Adrenal gland (tissue), 12 donors: ENCODE data around the gene HELZ2. TPM values are rescaled to one million over a fixed set of nuclear protein-coding genes. Genes with fewer than 3 reads are reported as not detected.

ENCODE experiments used
- DNase-seq, 7 donors: peaks; one replicate each; pipeline ENCODE4 v3.0.0-alpha.2; 2019 to 2020
- H3K27ac ChIP-seq, 5 donors: fragments of 200-600 bp; sonication (generic) in 4 of 5; 1 replicate in 3 of 5; 2 replicates in 2 of 5; pipeline versions ENCODE4 v1.5.1 to v1.8.0; 2016 to 2020; ENCODE audit warnings: mild to moderate bottlenecking in 1 of 5
- H3K27me3 ChIP-seq: fragments of 200-600 bp; 2 replicates; pipeline ENCODE4 v1.8.0; 2021
- H3K36me3 ChIP-seq, 2 donors: fragments of 200-600 bp; replicated peaks in 1 of 2; 1 replicate in 1 of 2; 2 replicates in 1 of 2; pipeline versions ENCODE4 v1.5.1 to v1.8.0; 2018 to 2022
- H3K4me1 ChIP-seq, 2 donors: fragments of 200-600 bp; replicated peaks in 1 of 2; 1 replicate in 1 of 2; 2 replicates in 1 of 2; pipeline versions ENCODE4 v1.5.1 to v1.8.0; 2018 to 2021
- H3K4me3 ChIP-seq, 4 donors: fragments of 200-600 bp; sonication (generic) in 3 of 4; one replicate each; pipeline ENCODE4 v1.5.1; 2016 to 2018
- H3K9me3 ChIP-seq, 3 donors: fragments of 200-600 bp; sonication (generic) in 1 of 3; replicated peaks in 1 of 3; 1 replicate in 2 of 3; 2 replicates in 1 of 3; pipeline versions ENCODE4 v1.5.1 to v1.8.0; 2016 to 2021
- POLR2A ChIP-seq, 2 donors: fragments of 450-650 bp; IDR thresholded peaks; one replicate each; pipeline ENCODE4 v1.6.1; 2017; ENCODE audit warnings: antibody characterized with exemption in 2 of 2, mild to moderate bottlenecking in 2 of 2, moderate library complexity in 1 of 2
- WGBS, 4 donors: extraction: QIAGEN DNeasy Blood & Tissue Kit in 2 of 4; methylation state at CpG; one replicate each; pipeline versions ENCODE4 v1.1.5 to v1.1.7; 2013 to 2017; 5-methylcytosine and 5-hydroxymethylcytosine counted together
- intact Hi-C, 2 donors: fragments of 100-400 bp; cut with DNase I; formaldehyde crosslinking; loops; one replicate each; pipeline versions ENCODE4 v1.14.1 to v1.15.0; 2022 to 2023
- polyA plus RNA-seq, 3 donors: library from polyadenylated mRNA; stranded (reverse); fragments of 200-250 nt in 2 of 3; fragments of 350-450 nt in 1 of 3; fragmentation: Illumina TruSeq in 1 of 3; extraction: RNeasy Lipid Tissue Mini Kit (QIAGEN cat#74804) in 1 of 3; gene quantifications; one replicate each; pipeline ENCODE4 v1.2.3, GENCODE V29; 2013 to 2014
- total RNA-seq, 9 donors: library from RNA; depleted of rRNA in 4 of 9; stranded (reverse); fragments of >200 nt in 4 of 9; fragments of 120-200 nt in 1 of 9; fragmentation: NEBNext Ultra II Directional in 1 of 9; extraction: Animal tissue kit (Norgen Biotek cat#: 25700) in 1 of 9; gene quantifications; one replicate each; pipeline versions ENCODE4 v1.1.0 to v1.2.4, GENCODE V29; 2013 to 2023
- TF ChIP-seq, protein P1 (sequence below), 6 experiments: fragments of 450-650 bp in 4 of 6; fragments of 200-600 bp in 2 of 6; sonication (generic) in 1 of 6; IDR thresholded peaks; 1 replicate in 5 of 6; 2 replicates in 1 of 6; pipeline versions ENCODE4 v1.5.1 to v1.8.0; 2016 to 2021; ENCODE audit warnings: antibody characterized with exemption in 6 of 6, mild to moderate bottlenecking in 2 of 6, moderate library complexity in 1 of 6
- donor health status: healthy with polysubstance abuse.
- donor health status: Bipolar disorder and iron deficiency.
- donor health status: DM: yes; HTN: yes; CAD: no.
- donor health status: DM: no; HTN: no; CAD: no.
- donor health status: DM: no; HTN: no; CAD: no.
- donor health status: DM: yes; HTN: yes; CAD: no.

HELZ2 gene
- total and polyA plus RNA-seq, 12 donors = 3.7 to 54.4 (median 24.3) TPM

- intact Hi-C loops = no loop called here
- Histone ChIP-seq H3K27me3 (no peaks in the 10 kb centered on the region), H3K27ac (no peak overlapping the region), H3K4me1 (peaks cover 12 to 14% of the 10 kb centered on the region in 2 donors), H3K4me3 (no peak overlapping the region), H3K36me3 (peaks cover 0 to 26% of the 10 kb centered on the region in 2 donors), H3K9me3 (no peaks in the 10 kb centered on the region)
- no peak for TF ChIP-seq POLR2A (IDR thresholded peaks at IDR 0.05)
- TF ChIP-seq, protein P1, sequence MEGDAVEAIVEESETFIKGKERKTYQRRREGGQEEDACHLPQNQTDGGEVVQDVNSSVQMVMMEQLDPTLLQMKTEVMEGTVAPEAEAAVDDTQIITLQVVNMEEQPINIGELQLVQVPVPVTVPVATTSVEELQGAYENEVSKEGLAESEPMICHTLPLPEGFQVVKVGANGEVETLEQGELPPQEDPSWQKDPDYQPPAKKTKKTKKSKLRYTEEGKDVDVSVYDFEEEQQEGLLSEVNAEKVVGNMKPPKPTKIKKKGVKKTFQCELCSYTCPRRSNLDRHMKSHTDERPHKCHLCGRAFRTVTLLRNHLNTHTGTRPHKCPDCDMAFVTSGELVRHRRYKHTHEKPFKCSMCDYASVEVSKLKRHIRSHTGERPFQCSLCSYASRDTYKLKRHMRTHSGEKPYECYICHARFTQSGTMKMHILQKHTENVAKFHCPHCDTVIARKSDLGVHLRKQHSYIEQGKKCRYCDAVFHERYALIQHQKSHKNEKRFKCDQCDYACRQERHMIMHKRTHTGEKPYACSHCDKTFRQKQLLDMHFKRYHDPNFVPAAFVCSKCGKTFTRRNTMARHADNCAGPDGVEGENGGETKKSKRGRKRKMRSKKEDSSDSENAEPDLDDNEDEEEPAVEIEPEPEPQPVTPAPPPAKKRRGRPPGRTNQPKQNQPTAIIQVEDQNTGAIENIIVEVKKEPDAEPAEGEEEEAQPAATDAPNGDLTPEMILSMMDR (IDR thresholded peaks at IDR 0.05) = no peak
- DNase-seq = no peak
- WGBS, 4 donors = 86 to 87% (median 86%) methylated on average over 8 of the region's 8 CpGs
These were observed 47.0 kb upstream of the HELZ2 start for GRCh38 chr20:63620991-63621390.

GRCh38 chr20:63619505-63619904 is 45.5 kb upstream of the HELZ2 start:
- TF ChIP-seq POLR2A (IDR thresholded peaks at IDR 0.05) = no peak
- TF ChIP-seq, protein P1 (IDR thresholded peaks at IDR 0.05) = no peak
- intact Hi-C loops = loop anchor here in 1 of 2 donors (10.0 kb wide), 1 partner anchor 355 kb away; the partner anchor contains the start of gene SAMD10
- H3K27me3 ChIP-seq = no peaks in the 10 kb centered on the region
- 83 to 90% (median 87%) methylated on average over 9 to 13 of the region's 13 CpGs for WGBS, 4 donors
- peaks cover 8 to 10% of the 10 kb centered on the region in 2 donors for H3K4me1 ChIP-seq
- H3K9me3 ChIP-seq = no peaks in the 10 kb centered on the region
- no peak overlapping the region for H3K27ac ChIP-seq
- peaks cover 0 to 26% of the 10 kb centered on the region in 2 donors for H3K36me3 ChIP-seq
- H3K4me3 ChIP-seq = no peak overlapping the region
- DNase-seq = no peak

GRCh38 chr20:63619086-63619485 is 45.0 kb upstream of the HELZ2 start:
- no peaks in the 10 kb centered on the region for H3K9me3 ChIP-seq
- intact Hi-C loops = loop anchor here in 1 of 2 donors (10.0 kb wide), 1 partner anchor 356 kb away; the partner anchor contains the start of gene SAMD10
- peaks cover 0 to 26% of the 10 kb centered on the region in 2 donors for H3K36me3 ChIP-seq
- TF ChIP-seq, protein P1 (IDR thresholded peaks at IDR 0.05) = no peak
- no peak for TF ChIP-seq POLR2A (IDR thresholded peaks at IDR 0.05)
- H3K4me1 ChIP-seq = peaks cover 8 to 10% of the 10 kb centered on the region in 2 donors
- no peak overlapping the region for H3K4me3 ChIP-seq
- no peak for DNase-seq
- H3K27ac ChIP-seq = no peak overlapping the region
- WGBS, 4 donors = 93 to 98% (median 95%) methylated on average over 15 to 16 of the region's 16 CpGs
- no peaks in the 10 kb centered on the region for H3K27me3 ChIP-seq

- no peak for DNase-seq
- Histone ChIP-seq H3K9me3 (no peaks in the 10 kb centered on the region), H3K4me3 (no peak overlapping the region), H3K27me3 (no peaks in the 10 kb centered on the region), H3K27ac (no peak overlapping the region), H3K4me1 (peaks cover 8 to 12% of the 10 kb centered on the region in 2 donors), H3K36me3 (peaks cover 0 to 26% of the 10 kb centered on the region in 2 donors)
- intact Hi-C loops = loop anchor here in 1 of 2 donors (10.0 kb wide), 1 partner anchor 356 kb away; the partner anchor contains the start of gene SAMD10
- TF ChIP-seq POLR2A (IDR thresholded peaks at IDR 0.05) = no peak
- TF ChIP-seq, protein P1 (IDR thresholded peaks at IDR 0.05) = no peak
- WGBS, 4 donors = 84 to 89% (median 85%) methylated on average over 8 to 11 of the region's 11 CpGs
These were observed 44.4 kb upstream of the HELZ2 start for GRCh38 chr20:63618291-63618980.
